Measurements from ENCODE around the gene NECTIN3. TPM values are rescaled to one million over a fixed set of nuclear protein-coding genes. Genes with fewer than 3 reads are reported as not detected.

NECTIN3 gene
- total and polyA plus RNA-seq, 7 experiments from 2014 or later: 0.66 to 7.2 (median 3.2) TPM

- H3K27me3 Mint-ChIP-seq: peaks cover 21 to 54% (median 26%) of the 10 kb centered on the region in 5 donors
- H3K4me1 Mint-ChIP-seq: peaks cover 24 to 33% (median 26%) of the 10 kb centered on the region in 7 donors
- no peaks in the 10 kb centered on the region for H3K36me3 ChIP-seq (ENCODE audit: control insufficient read depth in 2 of 3, insufficient read depth in 3 of 3, low read length in 3 of 3)
- intact Hi-C loops (cut with micrococcal nuclease): loop anchor here (2.0 to 10.0 kb wide), 14 partner anchors 169 to 1492 kb away; partner anchors contain the start of genes ABHD10 (in 2 of the 2), ATG3 (in 1 of the 2), C3orf52 (in 1 of the 2) and CD96 (in 1 of the 2)
- peaks cover 0 to 6% of the 10 kb centered on the region in 2 donors for H3K27me3 ChIP-seq (ENCODE audit: control insufficient read depth in 2 of 2, insufficient read depth in 2 of 2, low read length in 2 of 2)
- CTCF ChIA-PET: interaction anchor here (0.5 kb wide), 1 partner anchor 273 kb away, joined by 4 read pairs; no protein-coding TSS in a partner anchor
- H3K4me3 ChIP-seq (ENCODE audit: low read length): peak overlapping the region; percentile 69
- H3K4me1 ChIP-seq (ENCODE audit: control insufficient read depth in 2 of 2, insufficient read depth in 2 of 2, low read length in 2 of 2): peaks cover 9% of the 10 kb centered on the region in 2 donors
- POLR2A ChIA-PET: no interaction called here
- H3K36me3 Mint-ChIP-seq: no peaks in the 10 kb centered on the region
- peak overlapping the region; percentile 86 to 98 (median 94) for H3K4me3 Mint-ChIP-seq
- no peaks in the 10 kb centered on the region for H3K9me3 ChIP-seq (ENCODE audit: control insufficient read depth in 2 of 3, low read length in 3 of 3)
- ATAC-seq: no peak
- DNase-seq: peak in 4 of 9 donors; percentile 6 to 20 (median 13)
- H3K27ac ChIP-seq (ENCODE audit: low read depth, low read length): peak overlapping the region; percentile 1
- H3K9me3 Mint-ChIP-seq: no peaks in the 10 kb centered on the region
- peak overlapping the region; percentile 63 to 91 (median 87) for H3K27ac Mint-ChIP-seq
Measured at GRCh38 chr3:111069974-111070771, 1.4 kb upstream of the NECTIN3 start.

DNA sequence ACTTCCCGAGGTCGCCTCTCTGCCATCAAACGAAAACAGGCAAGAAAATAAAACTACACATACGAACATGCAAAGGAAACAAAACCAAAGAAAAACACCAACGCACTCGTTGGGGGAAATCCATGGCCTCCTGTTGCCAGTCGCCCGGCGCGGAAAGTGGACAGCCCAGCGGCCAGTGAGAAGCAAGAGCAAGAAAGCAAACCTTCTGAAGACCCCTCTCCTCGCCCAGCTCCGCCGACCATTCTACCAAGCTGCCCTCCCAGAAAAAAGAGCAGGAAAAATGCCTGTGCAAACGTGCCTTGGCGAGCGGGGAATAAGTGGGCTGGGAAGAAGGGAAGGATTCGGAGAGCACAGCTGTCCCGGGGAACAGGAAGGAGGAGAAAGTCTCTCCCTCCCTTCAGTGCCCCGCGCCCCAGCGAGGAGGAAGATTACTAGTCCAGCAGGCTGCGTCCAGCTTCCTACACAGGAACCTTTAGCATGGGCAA is 802 bp upstream of the NECTIN3 start:
- DNase-seq (peak in 7 of 9 donors; percentile 23 to 43 (median 29)), ATAC-seq (no peak)
- Mint-ChIP-seq H3K4me1 (peaks cover 24 to 34% (median 26%) of the 10 kb centered on the region in 7 donors), H3K36me3 (no peaks in the 10 kb centered on the region), H3K27me3 (peaks cover 27 to 61% (median 33%) of the 10 kb centered on the region in 5 donors), H3K9me3 (no peaks in the 10 kb centered on the region), H3K27ac (peak overlapping the region; percentile 63 to 91 (median 87)), H3K4me3 (peak overlapping the region; percentile 86 to 98 (median 94))
- ChIA-PET CTCF (no interaction called here), POLR2A (no interaction called here)
- no peaks in the 10 kb centered on the region for H3K36me3 ChIP-seq (ENCODE audit: control insufficient read depth in 2 of 3, insufficient read depth in 3 of 3, low read length in 3 of 3)
- peaks cover 0 to 6% of the 10 kb centered on the region in 2 donors for H3K27me3 ChIP-seq (ENCODE audit: control insufficient read depth in 2 of 2, insufficient read depth in 2 of 2, low read length in 2 of 2)
- H3K4me3 ChIP-seq (ENCODE audit: low read length): peak overlapping the region; percentile 69
- intact Hi-C loops (cut with micrococcal nuclease): loop anchor here (1.0 to 10.0 kb wide), 19 partner anchors 11 to 1491 kb away; partner anchors contain the start of genes ABHD10 (in 2 of the 2), CD96 (in 2 of the 2), ATG3 (in 1 of the 2) and C3orf52 (in 1 of the 2)
- peaks cover 9% of the 10 kb centered on the region in 2 donors for H3K4me1 ChIP-seq (ENCODE audit: control insufficient read depth in 2 of 2, insufficient read depth in 2 of 2, low read length in 2 of 2)
- no peaks in the 10 kb centered on the region for H3K9me3 ChIP-seq (ENCODE audit: control insufficient read depth in 2 of 3, low read length in 3 of 3)
- H3K27ac ChIP-seq (ENCODE audit: low read depth, low read length): peak overlapping the region; percentile 52

- peaks cover 31 to 66% (median 36%) of the 10 kb centered on the region in 5 donors for H3K27me3 Mint-ChIP-seq
- peak in 6 of 9 donors; percentile 15 to 44 (median 24) for DNase-seq
- H3K27ac ChIP-seq (ENCODE audit: low read depth, low read length): no peak overlapping the region
- H3K36me3 Mint-ChIP-seq: no peaks in the 10 kb centered on the region
- peak; percentile 24 for ATAC-seq
- H3K4me3 ChIP-seq (ENCODE audit: low read length): peak overlapping the region; percentile 76
- H3K4me3 Mint-ChIP-seq: peak overlapping the region; percentile 88 to 98 (median 92)
- peaks cover 24 to 34% (median 26%) of the 10 kb centered on the region in 7 donors for H3K4me1 Mint-ChIP-seq
- no peaks in the 10 kb centered on the region for H3K36me3 ChIP-seq (ENCODE audit: control insufficient read depth in 2 of 3, insufficient read depth in 3 of 3, low read length in 3 of 3)
- H3K9me3 ChIP-seq (ENCODE audit: control insufficient read depth in 2 of 3, low read length in 3 of 3): no peaks in the 10 kb centered on the region
- H3K27me3 ChIP-seq (ENCODE audit: control insufficient read depth in 2 of 2, insufficient read depth in 2 of 2, low read length in 2 of 2): peaks cover 0 to 6% of the 10 kb centered on the region in 2 donors
- H3K9me3 Mint-ChIP-seq: no peaks in the 10 kb centered on the region
- POLR2A ChIA-PET: interaction anchor here (0.7 kb wide), 1 partner anchor 241 kb away, joined by 4 read pairs; no protein-coding TSS in a partner anchor
- H3K27ac Mint-ChIP-seq: peak overlapping the region; percentile 44 to 87 (median 70)
- peaks cover 9% of the 10 kb centered on the region in 2 donors for H3K4me1 ChIP-seq (ENCODE audit: control insufficient read depth in 2 of 2, insufficient read depth in 2 of 2, low read length in 2 of 2)
- intact Hi-C loops (cut with micrococcal nuclease): loop anchor here (5.0 to 10.0 kb wide), 7 partner anchors 180 to 1490 kb away; partner anchors contain the start of genes ABHD10 (in 1 of the 2), ATG3 (in 1 of the 2), C3orf52 (in 1 of the 2) and SLC35A5 (in 1 of the 2)
- CTCF ChIA-PET: interaction anchor here (0.5 to 0.6 kb wide), 2 partner anchors 892 to 902 kb away, joined by 3 read pairs; no protein-coding TSS in a partner anchor
Measured at GRCh38 chr3:111072031-111072921, 660 bp downstream of the NECTIN3 start.

DNA sequence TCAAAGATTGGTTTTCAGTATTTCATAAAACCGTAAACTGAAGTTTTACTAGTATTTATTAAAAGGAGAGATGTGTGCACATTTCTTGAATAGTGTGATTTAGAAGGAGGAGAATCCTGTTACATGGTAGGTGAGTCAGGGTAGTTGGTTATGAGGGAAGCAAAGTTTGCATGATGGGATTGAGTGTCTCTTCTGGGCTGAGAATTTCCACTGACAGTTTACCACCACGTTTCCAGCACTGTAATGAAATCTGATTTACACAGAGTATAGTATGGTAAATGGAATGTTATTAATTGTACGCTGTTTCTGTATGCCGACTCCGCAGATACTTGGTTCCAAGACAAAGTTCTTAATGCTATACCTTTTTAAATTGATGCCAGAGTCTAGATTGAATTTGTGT is 1.6 kb downstream of the NECTIN3 start:
- Mint-ChIP-seq H3K9me3 (no peaks in the 10 kb centered on the region), H3K27ac (peak overlapping the region in 3 of 9 donors; percentile 56 to 79 (median 71)), H3K4me3 (peak overlapping the region; percentile 88 to 98 (median 92)), H3K36me3 (no peaks in the 10 kb centered on the region), H3K27me3 (peaks cover 34 to 70% (median 36%) of the 10 kb centered on the region in 5 donors), H3K4me1 (peaks cover 24 to 34% (median 26%) of the 10 kb centered on the region in 7 donors)
- POLR2A ChIA-PET: interaction anchor here (0.7 kb wide), 1 partner anchor 240 kb away, joined by 4 read pairs; no protein-coding TSS in a partner anchor
- no peak for ATAC-seq
- CTCF ChIA-PET: interaction anchor here (0.5 kb wide), 1 partner anchor 901 kb away, joined by 3 read pairs; no protein-coding TSS in a partner anchor
- Histone ChIP-seq H3K36me3 (ENCODE audit: control insufficient read depth in 2 of 3, insufficient read depth in 3 of 3, low read length in 3 of 3) (no peaks in the 10 kb centered on the region), H3K9me3 (ENCODE audit: control insufficient read depth in 2 of 3, low read length in 3 of 3) (no peaks in the 10 kb centered on the region), H3K4me3 (ENCODE audit: low read length) (peak overlapping the region; percentile 76), H3K4me1 (ENCODE audit: control insufficient read depth in 2 of 2, insufficient read depth in 2 of 2, low read length in 2 of 2) (peaks cover 9% of the 10 kb centered on the region in 2 donors), H3K27me3 (ENCODE audit: control insufficient read depth in 2 of 2, insufficient read depth in 2 of 2, low read length in 2 of 2) (peaks cover 0 to 6% of the 10 kb centered on the region in 2 donors), H3K27ac (ENCODE audit: low read depth, low read length) (no peak overlapping the region)
- no peak for DNase-seq
- intact Hi-C loops (cut with micrococcal nuclease): loop anchor here (5.0 to 10.0 kb wide), 7 partner anchors 179 to 1489 kb away; partner anchors contain the start of genes ABHD10 (in 1 of the 2), ATG3 (in 1 of the 2), C3orf52 (in 1 of the 2) and SLC35A5 (in 1 of the 2)

DNA sequence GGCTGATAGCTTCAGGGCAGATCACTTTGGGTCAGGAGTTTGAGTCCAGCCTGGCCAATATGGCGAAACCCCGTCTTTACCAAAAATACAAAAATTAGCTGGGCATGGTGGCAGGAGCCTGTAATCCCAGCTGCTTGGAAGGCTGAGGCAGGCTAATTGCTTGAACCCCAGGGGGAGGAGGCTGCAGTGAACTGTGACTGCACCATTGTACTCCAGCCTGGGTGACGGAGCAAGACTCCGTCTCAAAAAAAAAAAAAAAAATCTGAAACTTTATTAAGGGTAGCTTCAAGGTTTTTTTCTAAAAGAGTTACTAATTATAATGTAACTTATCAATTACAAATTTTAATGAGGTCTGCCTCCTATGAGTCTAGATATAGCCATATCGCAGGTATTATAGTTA is 5.1 kb downstream of the NECTIN3 start:
- Mint-ChIP-seq H3K4me3 (no peak overlapping the region), H3K9me3 (no peaks in the 10 kb centered on the region), H3K4me1 (peaks cover 12 to 21% (median 14%) of the 10 kb centered on the region in 7 donors), H3K36me3 (no peaks in the 10 kb centered on the region), H3K27ac (no peak overlapping the region), H3K27me3 (peaks cover 34 to 48% (median 38%) of the 10 kb centered on the region in 5 donors)
- Histone ChIP-seq H3K27ac (ENCODE audit: low read depth, low read length) (no peak overlapping the region), H3K4me1 (ENCODE audit: control insufficient read depth in 2 of 2, insufficient read depth in 2 of 2, low read length in 2 of 2) (peaks cover 9% of the 10 kb centered on the region in 2 donors), H3K9me3 (ENCODE audit: control insufficient read depth in 2 of 3, low read length in 3 of 3) (no peaks in the 10 kb centered on the region), H3K4me3 (ENCODE audit: low read length) (no peak overlapping the region), H3K36me3 (ENCODE audit: control insufficient read depth in 2 of 3, insufficient read depth in 3 of 3, low read length in 3 of 3) (no peaks in the 10 kb centered on the region), H3K27me3 (ENCODE audit: control insufficient read depth in 2 of 2, insufficient read depth in 2 of 2, low read length in 2 of 2) (peaks cover 0 to 6% of the 10 kb centered on the region in 2 donors)
- DNase-seq: no peak
- ATAC-seq: no peak
- CTCF ChIA-PET: no interaction called here
- POLR2A ChIA-PET: no interaction called here
- intact Hi-C loops (cut with micrococcal nuclease): loop anchor here (10.0 kb wide), 2 partner anchors 998 to 1008 kb away; partner anchors contain the start of gene C3orf52 (in 1 of the 2)

Data from naive thymus-derived CD4-positive, alpha-beta T cell (primary cell).